Choroid plexus epithelial cell (primary cell): Measurements from ENCODE around the gene CABP1.

Experiments used
- DNase-seq: peaks from one replicate; pipeline ENCODE4 v3.0.0-alpha.2; 2010; ENCODE audit warnings: low read depth
- H3K4me3 ChIP-seq: 2 replicates; pipeline ENCODE4 v1.5.1; 2011; ENCODE audit warnings: low read depth, mild to moderate bottlenecking, control low read depth, low read length, moderate library complexity
- CTCF ChIP-seq: conservative IDR thresholded peaks from 2 replicates; pipeline ENCODE4 v1.5.1; 2011; ENCODE audit warnings: low read depth, mild to moderate bottlenecking, control low read depth, inconsistent platforms, low read length, moderate library complexity

Gene CABP1

DNA sequence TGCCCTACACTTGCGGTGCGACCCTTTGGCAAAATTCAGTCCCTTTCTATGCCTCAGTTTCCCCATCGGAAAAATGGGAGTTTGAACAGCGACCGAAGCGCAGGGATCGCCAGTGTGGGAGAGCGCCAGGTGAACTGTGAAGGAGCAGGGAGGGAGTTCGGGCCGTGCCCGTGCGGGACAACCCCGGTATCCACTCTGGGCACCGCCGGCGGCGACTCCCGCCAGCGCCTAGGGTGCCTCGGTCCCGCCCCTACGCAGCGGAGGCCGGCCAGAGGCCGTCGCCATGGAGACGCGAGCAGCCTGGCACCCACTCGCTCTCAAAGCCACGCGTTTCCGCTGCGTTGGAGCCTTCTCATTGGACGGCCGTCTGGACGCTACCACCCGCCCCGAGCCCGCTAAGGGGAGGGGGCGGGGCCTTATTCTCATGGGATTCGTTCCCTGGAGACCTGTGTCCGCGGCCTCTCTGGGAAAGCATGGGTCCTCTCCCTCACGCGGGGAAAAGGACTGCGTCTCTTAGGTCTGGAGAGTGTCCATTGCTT is 45.8 kb downstream of the CABP1 start:
- peak; percentile 98 for DNase-seq
- no peak for TF ChIP-seq CTCF
- peak overlapping the region; percentile 84 for H3K4me3 ChIP-seq

- peak within 1 kb of the TSS; percentile 84 for H3K4me3 ChIP-seq
- no peak for TF ChIP-seq CTCF
- DNase-seq: peak; percentile 97
Measured at GRCh38 chr12:120686690-120687577, 46.5 kb downstream of the CABP1 start, which contains the start of gene MLEC. Gene MLEC, plus strand, starts transcription at chr12:120687149. Its CDS starts 148 bp downstream, at chr12:120687297.

DNA sequence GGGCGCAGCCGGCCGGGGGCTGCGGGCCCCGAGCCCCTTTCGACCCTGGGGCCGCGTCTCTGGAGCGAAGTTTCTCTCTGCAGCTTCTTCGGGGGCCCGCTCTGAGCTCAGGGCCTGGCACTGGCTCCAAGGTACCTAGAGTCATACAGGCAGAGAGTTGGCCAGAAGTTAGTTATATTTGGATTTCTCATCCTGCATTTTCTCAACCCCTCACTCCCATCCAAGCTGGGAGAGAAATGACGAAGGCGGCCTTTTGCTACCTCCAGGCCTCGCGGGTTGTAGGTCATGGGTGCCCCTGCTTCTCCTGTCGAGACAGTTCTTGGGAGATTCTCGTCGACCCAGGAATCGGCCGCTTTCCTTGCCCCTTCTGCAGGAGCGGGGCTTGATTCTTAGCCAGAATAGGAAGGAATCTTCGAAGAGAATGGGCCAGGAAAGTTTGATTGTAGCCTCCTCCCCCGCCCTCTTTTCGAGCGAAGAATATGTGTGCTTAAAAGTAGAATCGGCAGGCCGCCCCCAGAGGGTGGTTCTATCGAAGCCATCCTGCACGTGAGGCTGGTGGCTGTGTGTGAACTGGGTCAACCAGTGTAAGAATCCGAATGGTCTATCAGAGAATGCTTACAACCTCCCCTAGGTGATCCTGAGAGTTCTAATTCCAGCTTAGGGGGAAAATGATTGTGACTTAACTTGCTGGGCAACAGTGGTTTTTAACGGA is 47.3 kb downstream of the CABP1 start:
- H3K4me3 ChIP-seq: peak overlapping the region; percentile 84
- peak; percentile 33 for DNase-seq
- TF ChIP-seq CTCF: no peak

GRCh38 chr12:120688527-120689071 is 48.2 kb downstream of the CABP1 start:
- H3K4me3 ChIP-seq: peak overlapping the region; percentile 84
- TF ChIP-seq CTCF: no peak
- peak; percentile 56 for DNase-seq

- H3K4me3 ChIP-seq: peak overlapping the region; percentile 84
- TF ChIP-seq CTCF: no peak
- DNase-seq: peak; percentile 56
Measured at GRCh38 chr12:120689397-120690082, 49.1 kb downstream of the CABP1 start.

- DNase-seq: no peak
- no peak for TF ChIP-seq CTCF
- H3K4me3 ChIP-seq: no peak overlapping the region
Measured at GRCh38 chr12:120690083-120690450, 49.6 kb downstream of the CABP1 start.
